Stimulated activated CD4-positive, alpha-beta T cell treated with anti-CD3 and anti-CD28 coated beads, Interleukin-4, amount 100 ng/mL, for 1 hour (primary cell): ENCODE data around the gene GAMT.

Experiments
- DNase-seq: peaks from one replicate; pipeline ENCODE4 v3.0.0-alpha.2; 2020

The GAMT gene

GRCh38 chr19:1362387-1363257, 38.7 kb downstream of the GAMT start:
- no peak for DNase-seq

GRCh38 chr19:1361601-1362386, 39.5 kb downstream of the GAMT start:
- DNase-seq, result no peak

GRCh38 chr19:1360818-1361461, 40.4 kb downstream of the GAMT start:
- no peak for DNase-seq

- no peak for DNase-seq
These were observed 41.1 kb downstream of the GAMT start for GRCh38 chr19:1360126-1360817.

- no peak for DNase-seq
These were observed 43.7 kb downstream of the GAMT start for GRCh38 chr19:1357531-1358109.

- DNase-seq, result no peak
These were observed 44.9 kb downstream of the GAMT start for GRCh38 chr19:1356508-1356865.

- DNase-seq, result no peak
These were observed 45.5 kb downstream of the GAMT start for GRCh38 chr19:1355568-1356507.

- no peak for DNase-seq
These were observed 46.3 kb downstream of the GAMT start for GRCh38 chr19:1354970-1355567.

GRCh38 chr19:1353144-1353543, 48.2 kb downstream of the GAMT start:
- no peak for DNase-seq

GRCh38 chr19:1351381-1351851, 49.9 kb downstream of the GAMT start:
- no peak for DNase-seq

- DNase-seq, result no peak
These were observed 50.5 kb downstream of the GAMT start for GRCh38 chr19:1350867-1351266.

- no peak for DNase-seq
These were observed 52.1 kb downstream of the GAMT start for GRCh38 chr19:1349211-1349610.
